Measurements from ENCODE around the gene CALML5.

Gene CALML5

DNA sequence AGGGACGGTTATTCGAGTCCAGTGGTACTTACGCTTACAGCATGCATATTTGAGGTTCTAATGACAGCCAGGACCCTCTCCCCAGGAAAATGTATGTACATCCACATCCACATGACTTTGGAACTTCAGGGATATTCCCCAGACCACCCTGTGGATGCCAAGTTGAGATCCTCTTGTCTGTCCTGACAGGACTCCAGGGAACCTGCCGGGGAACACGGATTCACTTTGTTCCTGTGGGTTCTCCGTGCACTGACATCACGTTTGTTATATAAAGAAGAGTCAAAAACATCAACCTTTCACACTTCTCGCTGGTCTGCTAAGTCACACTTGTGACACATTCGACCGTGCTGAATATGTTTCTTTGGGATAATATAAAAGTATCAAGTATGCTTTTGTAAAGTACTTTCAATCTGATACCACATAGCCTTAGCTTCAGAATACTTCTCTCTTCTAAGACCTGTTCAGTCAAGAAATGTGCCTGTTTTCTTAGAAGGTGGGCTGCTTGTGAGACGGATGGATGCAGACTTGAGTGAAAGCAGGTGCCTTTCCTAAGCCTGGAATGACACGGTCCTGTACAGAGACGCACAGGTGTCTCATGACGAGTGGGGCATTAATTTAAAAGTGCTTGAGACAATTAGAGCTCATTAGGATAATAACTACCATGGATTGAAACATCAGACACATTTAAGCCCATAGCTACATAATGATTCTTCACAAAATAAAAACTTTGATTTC, 38.7 kb downstream of the CALML5 start:
- no peak for DNase-seq

DNA sequence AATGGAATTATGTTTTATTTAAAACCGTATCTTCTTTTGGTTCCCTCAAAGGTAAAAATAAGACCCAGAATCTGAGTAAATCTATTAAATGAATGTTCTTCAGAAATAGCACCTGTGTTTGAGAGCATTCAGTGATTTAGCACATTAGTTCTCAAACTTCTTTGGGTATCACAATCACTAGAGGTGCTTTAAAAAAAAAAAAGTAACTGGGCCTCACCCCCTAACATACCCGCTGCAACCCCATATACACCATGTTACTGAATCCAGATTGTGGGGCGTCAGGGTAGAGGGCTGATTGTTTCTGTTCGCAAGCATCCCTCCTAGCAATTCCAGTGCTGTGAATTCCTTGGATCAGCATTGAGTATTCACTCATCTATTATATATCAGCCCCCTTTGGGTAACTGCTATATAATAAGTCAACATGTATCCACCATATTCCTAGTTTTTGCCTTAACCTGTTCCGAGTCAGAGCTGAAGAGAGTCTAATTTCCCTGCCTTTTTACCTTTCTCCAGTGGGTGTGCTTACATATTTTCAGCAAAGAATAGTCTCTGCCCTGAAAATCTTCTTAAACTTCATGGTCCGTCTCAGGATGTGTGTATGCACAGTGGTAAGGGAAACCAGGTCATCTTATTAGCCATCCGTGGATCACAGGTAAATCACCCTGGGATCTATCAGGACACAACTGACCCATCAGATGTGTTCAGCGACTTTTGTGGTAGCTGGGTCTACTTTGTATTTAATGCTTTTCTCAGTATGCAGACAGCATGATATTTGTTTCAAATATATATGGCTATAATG, 40.2 kb downstream of the CALML5 start:
- DNase-seq, result no peak

GRCh38 chr10:5458425-5458824, 40.9 kb downstream of the CALML5 start:
- DNase-seq, result no peak

- DNase-seq, result no peak
Observed at GRCh38 chr10:5457741-5458140, 41.6 kb downstream of the CALML5 start.

DNA sequence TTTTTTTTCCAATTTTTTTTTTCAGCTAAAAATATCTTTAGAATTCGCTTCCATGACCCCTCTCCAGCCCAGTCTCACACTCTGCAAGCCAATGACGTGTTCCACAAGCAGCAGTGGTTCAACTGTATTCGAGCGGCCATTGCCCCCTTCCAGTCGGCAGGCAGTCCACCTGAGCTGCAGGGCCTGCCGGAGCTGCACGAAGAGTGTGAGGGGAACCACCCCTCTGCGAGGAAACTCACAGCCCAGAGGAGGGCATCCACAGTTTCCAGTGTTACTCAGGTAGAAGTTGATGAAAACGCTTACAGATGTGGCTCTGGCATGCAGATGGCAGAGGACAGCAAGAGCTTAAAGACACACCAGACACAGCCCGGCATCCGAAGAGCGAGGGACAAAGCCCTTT, 42.8 kb downstream of the CALML5 start:
- no peak for DNase-seq

- DNase-seq, result no peak
Observed at GRCh38 chr10:5453749-5454489, 45.5 kb downstream of the CALML5 start.

DNA sequence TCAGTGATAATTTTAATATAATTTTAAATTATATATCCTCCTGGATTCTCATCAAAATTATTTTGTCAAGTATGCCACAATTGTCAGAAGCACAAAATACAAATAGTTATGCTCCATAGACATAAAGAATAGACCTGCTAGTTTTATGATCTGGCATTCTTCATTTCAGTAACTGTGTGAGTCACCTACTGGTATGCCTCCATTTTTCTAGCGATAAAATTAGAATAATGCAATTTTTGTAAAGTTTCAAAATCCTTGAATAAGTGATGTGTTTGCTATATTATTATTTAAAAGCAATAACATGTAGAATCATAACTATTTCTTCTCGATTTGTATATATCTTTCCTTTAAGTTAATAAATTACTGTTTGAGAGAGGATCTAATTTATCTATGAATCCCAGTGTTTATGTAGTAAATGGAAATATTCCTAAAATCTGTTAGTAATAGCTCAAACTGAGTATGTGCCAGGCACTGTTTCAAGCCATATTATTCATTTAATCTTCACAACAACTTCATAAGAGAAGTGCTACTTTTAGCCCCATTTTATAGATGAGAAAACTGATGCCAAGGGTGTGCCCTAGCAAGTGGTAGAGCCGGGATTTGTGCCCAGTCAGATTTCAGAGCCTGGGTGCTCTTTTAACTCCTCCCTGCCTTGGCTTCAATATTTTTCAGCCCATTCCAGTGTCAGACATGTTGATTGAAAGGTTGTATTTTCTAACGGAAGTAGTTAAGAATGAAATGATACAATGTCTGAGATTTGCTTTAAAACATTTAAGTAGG, 48.6 kb downstream of the CALML5 start:
- DNase-seq, result no peak

GRCh38 chr10:5449823-5450222, 49.5 kb downstream of the CALML5 start:
- no peak for DNase-seq

DNA sequence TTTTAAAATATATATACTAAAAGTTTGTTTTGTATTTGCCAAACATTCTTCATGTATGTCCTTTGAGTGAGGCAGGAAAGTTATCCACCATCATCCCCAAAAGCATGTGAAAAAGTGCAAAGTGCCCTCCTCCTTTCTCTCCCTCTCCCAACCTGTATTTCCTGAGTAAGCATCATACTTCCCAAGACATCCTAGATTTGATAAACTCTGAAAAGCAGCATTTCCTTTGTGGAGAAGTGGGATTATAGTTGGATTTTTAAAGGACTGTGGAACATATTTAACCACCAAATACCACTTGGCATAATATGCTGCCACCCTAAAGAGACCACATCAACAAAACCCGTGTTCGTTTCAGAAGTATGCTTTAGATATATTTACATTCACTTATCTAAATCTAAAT, 50.1 kb downstream of the CALML5 start:
- no peak for DNase-seq

All from NCI-H2171 treated with DMSO at 0.1 percent for 48 hours (cell line).